ENCODE data around the gene AKR7A2.
"Not testable (repeated sequence)": the region's sequence is repeated elsewhere in the genome, so short reads cannot be mapped to it uniquely, and the experiment has no call there.

The AKR7A2 gene

GRCh38 chr1:19257178-19257914 lies 54.6 kb downstream of the AKR7A2 start:
- no peak for DNase-seq

GRCh38 chr1:19256301-19256700 lies 55.6 kb downstream of the AKR7A2 start:
- not testable (repeated sequence) for DNase-seq

GRCh38 chr1:19255288-19255687 lies 56.7 kb downstream of the AKR7A2 start:
- no peak for DNase-seq

- DNase-seq = no peak
These were observed 57.5 kb downstream of the AKR7A2 start for GRCh38 chr1:19254416-19254815.

Data from kidney glomerular epithelial cell (primary cell).